AG09309 (cell line): ENCODE data around the gene NOC4L.
"Not testable (repeated sequence)": the region's sequence is repeated elsewhere in the genome, so short reads cannot be mapped to it uniquely, and the experiment has no call there.

Experiments
- DNase-seq: peaks from one replicate; pipeline ENCODE4 v3.0.0-alpha.2; 2010; ENCODE audit warnings: low read depth
- H3K4me3 ChIP-seq: 2 replicates; pipeline ENCODE4 v1.5.1; 2011; ENCODE audit warnings: mild to moderate bottlenecking, low read depth, low read length, moderate library complexity; ENCODE audit not compliant: control insufficient read depth
- TF ChIP-seq, protein P1 (sequence below): IDR thresholded peaks from 2 replicates; pipeline ENCODE4 v1.5.1; 2011; ENCODE audit warnings: mild to moderate bottlenecking, low read depth, low read length, inconsistent platforms; ENCODE audit not compliant: insufficient read depth, control insufficient read depth; ENCODE audit errors: missing control alignments

Gene NOC4L

DNA sequence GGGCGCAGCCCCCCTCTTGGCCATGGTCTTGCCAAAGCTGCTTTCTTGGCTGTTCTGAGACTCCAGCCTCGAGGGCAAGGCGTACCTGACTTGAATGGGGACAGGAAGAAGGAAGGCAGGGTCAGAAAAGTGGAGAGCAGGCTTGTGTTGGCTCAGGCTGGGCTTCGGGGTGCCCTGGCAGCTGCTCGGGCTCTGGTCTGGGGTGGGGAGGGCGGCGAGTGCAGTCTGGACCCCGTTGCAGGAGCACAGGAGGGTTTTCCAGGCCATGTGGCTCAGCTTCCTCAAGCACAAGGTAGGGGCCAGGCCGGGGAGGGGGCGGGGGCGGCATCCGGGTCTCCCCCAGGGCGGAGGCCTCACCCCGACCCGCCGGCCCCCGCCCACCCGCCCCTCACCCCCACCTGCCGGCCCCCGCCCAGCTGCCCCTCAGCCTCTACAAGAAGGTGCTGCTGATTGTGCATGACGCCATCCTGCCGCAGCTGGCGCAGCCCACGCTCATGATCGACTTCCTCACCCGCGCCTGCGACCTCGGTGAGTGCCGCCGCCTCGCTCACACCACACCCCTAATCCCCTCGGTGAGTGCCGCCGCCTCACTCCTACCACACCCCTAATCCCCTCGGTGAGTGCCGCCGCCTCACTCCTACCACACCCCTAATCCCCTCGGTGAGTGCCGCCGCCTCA is 4.2 kb downstream of the NOC4L start:
- H3K4me3 ChIP-seq = no peak overlapping the region
- TF ChIP-seq, protein P1, sequence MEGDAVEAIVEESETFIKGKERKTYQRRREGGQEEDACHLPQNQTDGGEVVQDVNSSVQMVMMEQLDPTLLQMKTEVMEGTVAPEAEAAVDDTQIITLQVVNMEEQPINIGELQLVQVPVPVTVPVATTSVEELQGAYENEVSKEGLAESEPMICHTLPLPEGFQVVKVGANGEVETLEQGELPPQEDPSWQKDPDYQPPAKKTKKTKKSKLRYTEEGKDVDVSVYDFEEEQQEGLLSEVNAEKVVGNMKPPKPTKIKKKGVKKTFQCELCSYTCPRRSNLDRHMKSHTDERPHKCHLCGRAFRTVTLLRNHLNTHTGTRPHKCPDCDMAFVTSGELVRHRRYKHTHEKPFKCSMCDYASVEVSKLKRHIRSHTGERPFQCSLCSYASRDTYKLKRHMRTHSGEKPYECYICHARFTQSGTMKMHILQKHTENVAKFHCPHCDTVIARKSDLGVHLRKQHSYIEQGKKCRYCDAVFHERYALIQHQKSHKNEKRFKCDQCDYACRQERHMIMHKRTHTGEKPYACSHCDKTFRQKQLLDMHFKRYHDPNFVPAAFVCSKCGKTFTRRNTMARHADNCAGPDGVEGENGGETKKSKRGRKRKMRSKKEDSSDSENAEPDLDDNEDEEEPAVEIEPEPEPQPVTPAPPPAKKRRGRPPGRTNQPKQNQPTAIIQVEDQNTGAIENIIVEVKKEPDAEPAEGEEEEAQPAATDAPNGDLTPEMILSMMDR = no peak
- DNase-seq = no peak

DNA sequence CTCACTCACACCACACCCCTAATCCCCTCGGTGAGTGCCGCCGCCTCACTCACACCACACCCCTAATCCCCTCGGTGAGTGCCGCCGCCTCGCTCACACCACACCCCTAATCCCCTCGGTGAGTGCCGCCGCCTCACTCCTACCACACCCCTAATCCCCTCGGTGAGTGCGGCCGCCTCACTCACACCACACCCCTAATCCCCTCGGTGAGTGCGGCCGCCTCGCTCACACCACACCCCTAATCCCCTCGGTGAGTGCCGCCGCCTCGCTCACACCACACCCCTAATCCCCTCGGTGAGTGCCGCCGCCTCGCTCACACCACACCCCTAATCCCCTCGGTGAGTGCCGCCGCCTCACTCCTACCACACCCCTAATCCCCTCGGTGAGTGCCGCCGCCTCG is 5.3 kb downstream of the NOC4L start:
- not testable (repeated sequence) for H3K4me3 ChIP-seq, DNase-seq

DNA sequence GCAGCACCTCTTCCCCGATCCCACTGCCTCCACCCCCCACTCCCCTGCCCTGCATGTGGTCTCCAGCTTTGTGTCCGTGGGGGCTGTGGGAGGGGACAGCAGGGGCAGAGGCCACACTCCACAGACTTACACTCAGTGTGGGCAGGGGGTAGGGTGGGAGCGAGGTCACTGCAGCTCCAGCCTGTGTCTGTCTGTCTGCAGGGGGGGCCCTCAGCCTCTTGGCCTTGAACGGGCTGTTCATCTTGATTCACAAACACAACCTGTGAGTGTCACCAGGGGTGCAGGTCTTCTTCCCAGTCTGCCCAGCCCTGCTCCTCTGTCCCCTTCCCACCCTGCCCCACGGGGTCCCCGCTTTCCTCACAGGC is 6.5 kb downstream of the NOC4L start:
- TF ChIP-seq, protein P1 = no peak
- no peak for DNase-seq
- no peak overlapping the region for H3K4me3 ChIP-seq

DNA sequence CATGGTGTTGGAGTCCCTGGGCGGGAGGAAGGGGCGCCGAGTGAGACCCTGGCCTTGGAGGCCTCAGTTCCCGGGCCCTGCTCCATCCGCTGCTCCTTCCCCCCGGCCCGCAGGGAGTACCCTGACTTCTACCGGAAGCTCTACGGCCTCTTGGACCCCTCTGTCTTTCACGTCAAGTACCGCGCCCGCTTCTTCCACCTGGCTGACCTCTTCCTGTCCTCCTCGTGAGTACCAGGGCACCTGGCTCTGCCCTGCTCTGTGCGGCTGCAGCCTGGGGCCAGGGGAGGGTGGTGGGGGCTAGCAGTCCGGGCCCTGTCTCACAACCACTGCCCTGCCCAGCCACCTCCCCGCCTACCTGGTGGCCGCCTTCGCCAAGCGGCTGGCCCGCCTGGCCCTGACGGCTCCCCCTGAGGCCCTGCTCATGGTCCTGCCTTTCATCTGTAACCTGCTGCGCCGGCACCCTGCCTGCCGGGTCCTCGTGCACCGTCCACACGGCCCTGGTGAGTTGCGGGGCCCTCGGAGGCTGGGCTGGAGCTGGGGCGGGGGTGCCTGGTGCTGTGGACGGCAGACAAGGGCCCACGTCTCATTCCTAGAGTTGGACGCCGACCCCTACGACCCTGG is 7.0 kb downstream of the NOC4L start:
- TF ChIP-seq, protein P1 = no peak
- H3K4me3 ChIP-seq = no peak overlapping the region
- DNase-seq = no peak

DNA sequence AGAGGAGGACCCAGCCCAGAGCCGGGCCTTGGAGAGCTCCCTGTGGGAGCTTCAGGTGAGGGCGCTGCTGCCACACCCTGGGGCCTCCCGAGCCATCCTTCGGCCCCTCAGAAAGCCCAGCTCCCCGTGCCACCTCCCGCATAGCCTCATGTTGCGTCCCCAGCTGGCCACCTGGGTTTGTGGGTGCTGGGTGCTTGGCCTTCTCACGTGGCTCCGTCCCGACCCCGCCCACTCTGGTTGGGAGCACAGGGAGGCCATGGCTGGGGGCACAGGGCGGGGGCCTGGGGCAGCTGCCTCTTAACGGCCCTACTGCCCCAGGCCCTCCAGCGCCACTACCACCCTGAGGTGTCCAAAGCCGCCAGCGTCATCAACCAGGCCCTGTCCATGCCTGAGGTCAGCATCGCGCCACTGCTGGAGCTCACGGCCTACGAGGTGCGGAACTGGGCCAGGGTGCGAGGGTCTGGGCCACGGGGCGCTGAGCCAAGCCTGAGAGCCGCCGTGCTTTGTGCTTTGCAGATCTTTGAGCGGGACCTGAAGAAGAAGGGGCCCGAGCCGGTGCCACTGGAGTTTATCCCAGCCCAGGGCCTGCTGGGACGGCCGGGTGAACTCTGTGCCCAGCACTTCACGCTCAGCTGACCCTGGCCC is 7.6 kb downstream of the NOC4L start:
- H3K4me3 ChIP-seq = no peak overlapping the region
- TF ChIP-seq, protein P1 = no peak
- DNase-seq = no peak

DNA sequence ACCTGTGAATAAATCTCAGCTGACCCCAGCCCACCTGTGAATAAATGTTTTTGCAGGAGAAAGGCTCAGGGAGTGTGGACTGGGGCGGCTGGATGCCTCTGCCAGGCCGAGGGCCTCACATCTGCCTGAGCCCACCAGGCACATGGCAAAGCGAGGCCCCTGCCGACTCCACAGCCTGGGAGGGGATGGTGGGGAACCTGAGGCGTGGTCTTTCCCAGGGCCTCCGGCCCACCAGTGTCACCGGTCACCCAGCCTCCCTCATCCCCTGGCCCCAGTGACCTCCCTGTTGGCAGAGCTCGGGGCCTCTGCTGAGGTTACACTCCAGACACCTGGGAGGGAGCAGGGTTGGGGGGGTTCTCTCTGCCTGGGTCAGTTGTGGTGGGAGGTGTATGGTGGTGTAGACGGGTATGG is 8.2 kb downstream of the NOC4L start:
- H3K4me3 ChIP-seq = no peak overlapping the region
- DNase-seq = no peak
- TF ChIP-seq, protein P1 = no peak

DNA sequence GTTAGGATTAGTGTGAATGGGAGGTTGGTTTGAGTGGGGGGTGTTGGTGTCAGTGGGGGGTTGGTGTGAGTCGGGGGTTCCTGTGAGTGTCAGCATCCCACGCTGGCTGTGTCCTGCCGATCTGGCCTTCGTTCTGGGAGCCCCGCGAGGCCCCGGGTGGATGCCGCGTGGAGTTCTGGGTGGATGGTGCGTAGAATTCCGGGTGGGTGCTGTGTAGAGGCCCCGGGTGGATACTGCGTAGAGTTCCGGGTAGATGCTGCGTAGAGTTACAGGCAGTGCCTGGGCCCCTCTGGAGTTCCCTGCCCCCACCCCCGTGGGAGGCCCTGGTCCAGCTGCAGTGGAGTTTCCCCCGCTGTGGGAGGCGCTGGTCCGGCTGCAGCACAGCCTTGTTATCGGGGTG is 8.7 kb downstream of the NOC4L start:
- H3K4me3 ChIP-seq = no peak overlapping the region
- TF ChIP-seq, protein P1 = no peak
- DNase-seq = no peak
